Stimulated activated naive B cell treated with anti-CD40 and anti-IgM and Interleukin-4, amounts not matched to agents 10 μg/mL and 1 μg/mL and 100 μg/mL, for 72 hours (primary cell): ENCODE measurements around the gene EVA1C.

ENCODE experiments used
- ATAC-seq, 2 donors: fragments of 150-1000 bp; cut with Tn5 transposase; replicated peaks; 2 replicates each; pipeline ENCODE4 v1.10.0; 2021; ENCODE audit warnings: moderate library complexity in 1 of 2
- DNase-seq: peaks from one replicate; pipeline ENCODE4 v3.0.0; 2021
- H3K27ac Mint-ChIP-seq: one replicate; pipeline ENCODE4 v1.8.0; 2022; ENCODE audit warnings: mild to moderate bottlenecking, mixed read lengths
- H3K27me3 Mint-ChIP-seq, 2 donors: one replicate each; pipeline ENCODE4 v1.8.0; 2022; ENCODE audit warnings: mixed read lengths in 2 of 2
- H3K36me3 Mint-ChIP-seq, 2 donors: one replicate each; pipeline ENCODE4 v1.8.0; 2022; ENCODE audit warnings: mixed read lengths in 2 of 2, mild to moderate bottlenecking in 1 of 2
- H3K4me1 Mint-ChIP-seq, 2 donors: one replicate each; pipeline ENCODE4 v1.8.0; 2022; ENCODE audit warnings: mixed read lengths in 2 of 2, mild to moderate bottlenecking in 1 of 2
- H3K4me3 Mint-ChIP-seq, 2 donors: one replicate each; pipeline ENCODE4 v1.8.0; 2022; ENCODE audit warnings: mild to moderate bottlenecking in 2 of 2, mixed read lengths in 2 of 2, moderate library complexity in 1 of 2
- H3K9me3 Mint-ChIP-seq, 2 donors: one replicate each; pipeline ENCODE4 v1.8.0; 2022; ENCODE audit warnings: mixed read lengths in 2 of 2, mild to moderate bottlenecking in 1 of 2

Gene EVA1C

GRCh38 chr21:32406405-32406804 is 6.1 kb upstream of the EVA1C start:
- Mint-ChIP-seq H3K4me1 (peaks cover 3 to 9% of the 10 kb centered on the region in 2 donors), H3K9me3 (no peaks in the 10 kb centered on the region), H3K36me3 (no peaks in the 10 kb centered on the region), H3K27ac (no peak overlapping the region), H3K27me3 (peaks cover 30 to 46% of the 10 kb centered on the region in 2 donors), H3K4me3 (no peak overlapping the region)
- no peak for DNase-seq
- no peak for ATAC-seq

- Mint-ChIP-seq H3K4me1 (peaks cover 9 to 15% of the 10 kb centered on the region in 2 donors), H3K36me3 (no peaks in the 10 kb centered on the region), H3K27me3 (peaks cover 52 to 53% of the 10 kb centered on the region in 2 donors), H3K27ac (no peak overlapping the region), H3K9me3 (no peaks in the 10 kb centered on the region), H3K4me3 (no peak overlapping the region)
- DNase-seq (no peak), ATAC-seq (no peak)
Measured at GRCh38 chr21:32410291-32410690, 2.2 kb upstream of the EVA1C start.

- H3K36me3 Mint-ChIP-seq = no peaks in the 10 kb centered on the region
- no peak overlapping the region for H3K27ac Mint-ChIP-seq
- peaks cover 9 to 15% of the 10 kb centered on the region in 2 donors for H3K4me1 Mint-ChIP-seq
- DNase-seq = no peak
- peak overlapping the region; percentile 1 to 88 for H3K4me3 Mint-ChIP-seq
- H3K27me3 Mint-ChIP-seq = peaks cover 58 to 59% of the 10 kb centered on the region in 2 donors
- no peak for ATAC-seq
- H3K9me3 Mint-ChIP-seq = no peaks in the 10 kb centered on the region
Measured at GRCh38 chr21:32410916-32411315, 1.6 kb upstream of the EVA1C start.

GRCh38 chr21:32411350-32412161 is 950 bp upstream of the EVA1C start:
- H3K9me3 Mint-ChIP-seq = no peaks in the 10 kb centered on the region
- ATAC-seq (peak; percentile 61 to 67), DNase-seq (no peak)
- peaks cover 62% of the 10 kb centered on the region in 2 donors for H3K27me3 Mint-ChIP-seq
- H3K4me1 Mint-ChIP-seq = peaks cover 9 to 15% of the 10 kb centered on the region in 2 donors
- H3K27ac Mint-ChIP-seq = peak overlapping the region; percentile 84
- peak overlapping the region; percentile 86 to 88 for H3K4me3 Mint-ChIP-seq
- no peaks in the 10 kb centered on the region for H3K36me3 Mint-ChIP-seq

- Mint-ChIP-seq H3K27me3 (peaks cover 60 to 63% of the 10 kb centered on the region in 2 donors), H3K4me1 (peaks cover 9 to 15% of the 10 kb centered on the region in 2 donors), H3K4me3 (peak overlapping the region; percentile 72 to 83), H3K36me3 (no peaks in the 10 kb centered on the region), H3K27ac (no peak overlapping the region), H3K9me3 (no peaks in the 10 kb centered on the region)
- ATAC-seq (peak; percentile 21 to 24), DNase-seq (no peak)
Measured at GRCh38 chr21:32413015-32413504, 554 bp downstream of the EVA1C start.

GRCh38 chr21:32413697-32414578 is 1.4 kb downstream of the EVA1C start:
- Mint-ChIP-seq H3K36me3 (no peaks in the 10 kb centered on the region), H3K27me3 (peaks cover 56 to 62% of the 10 kb centered on the region in 2 donors), H3K27ac (no peak overlapping the region), H3K4me1 (peaks cover 9 to 15% of the 10 kb centered on the region in 2 donors), H3K4me3 (peak overlapping the region in 1 of 2 donors; percentile 83), H3K9me3 (no peaks in the 10 kb centered on the region)
- DNase-seq (no peak), ATAC-seq (no peak)

- H3K27ac Mint-ChIP-seq = no peak overlapping the region
- no peak for DNase-seq
- H3K4me1 Mint-ChIP-seq = peaks cover 9 to 15% of the 10 kb centered on the region in 2 donors
- H3K9me3 Mint-ChIP-seq = no peaks in the 10 kb centered on the region
- no peak overlapping the region for H3K4me3 Mint-ChIP-seq
- H3K36me3 Mint-ChIP-seq = no peaks in the 10 kb centered on the region
- no peak for ATAC-seq
- H3K27me3 Mint-ChIP-seq = peaks cover 51 to 57% of the 10 kb centered on the region in 2 donors
Measured at GRCh38 chr21:32414579-32415358, 2.3 kb downstream of the EVA1C start.

GRCh38 chr21:32415451-32416398 is 3.2 kb downstream of the EVA1C start:
- no peak overlapping the region for H3K27ac Mint-ChIP-seq
- ATAC-seq = no peak
- peaks cover 41 to 48% of the 10 kb centered on the region in 2 donors for H3K27me3 Mint-ChIP-seq
- no peaks in the 10 kb centered on the region for H3K9me3 Mint-ChIP-seq
- no peaks in the 10 kb centered on the region for H3K36me3 Mint-ChIP-seq
- DNase-seq = no peak
- peaks cover 9 to 15% of the 10 kb centered on the region in 2 donors for H3K4me1 Mint-ChIP-seq
- no peak overlapping the region for H3K4me3 Mint-ChIP-seq

GRCh38 chr21:32418146-32418545 is 5.6 kb downstream of the EVA1C start:
- H3K27ac Mint-ChIP-seq = no peak overlapping the region
- H3K4me3 Mint-ChIP-seq = no peak overlapping the region
- peaks cover 2% of the 10 kb centered on the region in 2 donors for H3K4me1 Mint-ChIP-seq
- ATAC-seq (no peak), DNase-seq (no peak)
- H3K27me3 Mint-ChIP-seq = peaks cover 27 to 29% of the 10 kb centered on the region in 2 donors
- H3K9me3 Mint-ChIP-seq = peaks cover 5 to 7% of the 10 kb centered on the region in 2 donors
- peaks cover 3% of the 10 kb centered on the region in 2 donors for H3K36me3 Mint-ChIP-seq

GRCh38 chr21:32422064-32422463 is 9.6 kb downstream of the EVA1C start:
- no peaks in the 10 kb centered on the region for H3K4me1 Mint-ChIP-seq
- no peak overlapping the region for H3K4me3 Mint-ChIP-seq
- DNase-seq (no peak), ATAC-seq (no peak)
- H3K27me3 Mint-ChIP-seq = peaks cover 8 to 23% of the 10 kb centered on the region in 2 donors
- H3K27ac Mint-ChIP-seq = no peak overlapping the region
- H3K36me3 Mint-ChIP-seq = peaks cover 3% of the 10 kb centered on the region in 2 donors
- H3K9me3 Mint-ChIP-seq = peaks cover 5 to 7% of the 10 kb centered on the region in 2 donors

- peaks cover 5 to 7% of the 10 kb centered on the region in 2 donors for H3K9me3 Mint-ChIP-seq
- no peak for ATAC-seq
Measured at GRCh38 chr21:32423320-32424190, 11.0 kb downstream of the EVA1C start.

GRCh38 chr21:32424191-32424535 is 11.7 kb downstream of the EVA1C start:
- peaks cover 8 to 19% of the 10 kb centered on the region in 2 donors for H3K27me3 Mint-ChIP-seq

More at GRCh38 chr21:32423320-32424190, 11.0 kb downstream of the EVA1C start:
- Mint-ChIP-seq H3K4me3 (no peak overlapping the region), H3K27me3 (peaks cover 8 to 19% of the 10 kb centered on the region in 2 donors), H3K36me3 (peaks cover 3% of the 10 kb centered on the region in 2 donors), H3K27ac (no peak overlapping the region), H3K4me1 (no peaks in the 10 kb centered on the region)
- DNase-seq = no peak

More at GRCh38 chr21:32424191-32424535, 11.7 kb downstream of the EVA1C start:
- H3K4me1 Mint-ChIP-seq = no peaks in the 10 kb centered on the region
- ATAC-seq = no peak
- H3K9me3 Mint-ChIP-seq = peaks cover 5 to 7% of the 10 kb centered on the region in 2 donors
- DNase-seq = no peak
- H3K36me3 Mint-ChIP-seq = peaks cover 3% of the 10 kb centered on the region in 2 donors
- H3K27ac Mint-ChIP-seq = no peak overlapping the region
- no peak overlapping the region for H3K4me3 Mint-ChIP-seq
